HG03558 (cell line): ENCODE results near the gene DIP2B.

Experiments
- ATAC-seq: cut with Tn5 transposase; IDR thresholded peaks from one replicate; pipeline ENCODE4 v1.9.1; 2021; ENCODE audit warnings: moderate number of reproducible peaks; ENCODE audit not compliant: unreplicated experiment; ENCODE audit errors: extremely low read depth

DIP2B gene

DNA sequence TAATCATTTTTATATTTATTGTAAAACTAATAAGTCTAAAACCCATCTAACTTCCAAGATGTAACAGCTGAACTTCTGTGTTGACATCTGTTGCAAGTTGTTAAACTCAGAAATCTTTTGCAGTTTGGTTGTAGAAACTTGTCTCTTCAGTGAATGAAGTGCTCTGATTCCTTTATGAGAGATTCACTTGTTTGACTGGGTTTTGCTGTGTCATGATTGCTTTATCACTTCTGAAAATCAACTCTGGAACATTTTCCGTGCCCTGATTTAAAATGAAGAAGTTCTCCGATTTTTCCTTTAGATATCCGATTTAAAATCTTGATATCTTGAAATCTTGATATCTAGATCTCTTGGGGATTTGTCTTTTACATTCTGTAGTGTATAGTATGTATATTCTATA is 65.1 kb downstream of the DIP2B start:
- no peak for ATAC-seq

DNA sequence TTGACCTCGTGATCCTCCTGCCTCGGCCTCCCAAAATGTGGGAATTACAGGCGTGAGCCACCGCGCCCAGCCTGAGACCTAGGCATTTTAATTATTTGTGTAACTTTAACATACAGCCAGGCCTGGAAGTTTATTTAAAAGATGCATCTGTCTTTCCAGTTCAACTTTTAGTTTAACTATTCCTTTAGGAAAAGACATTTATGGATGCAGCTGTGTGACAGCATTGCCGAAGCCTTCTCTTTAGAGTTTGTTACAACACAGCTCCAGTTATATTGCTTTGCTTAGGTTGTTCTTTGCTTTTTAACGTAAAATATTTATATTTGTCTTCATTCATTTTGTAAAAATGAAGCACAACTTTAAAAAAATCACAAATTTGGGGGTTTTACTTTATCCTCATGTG is 67.0 kb downstream of the DIP2B start:
- no peak for ATAC-seq

DNA sequence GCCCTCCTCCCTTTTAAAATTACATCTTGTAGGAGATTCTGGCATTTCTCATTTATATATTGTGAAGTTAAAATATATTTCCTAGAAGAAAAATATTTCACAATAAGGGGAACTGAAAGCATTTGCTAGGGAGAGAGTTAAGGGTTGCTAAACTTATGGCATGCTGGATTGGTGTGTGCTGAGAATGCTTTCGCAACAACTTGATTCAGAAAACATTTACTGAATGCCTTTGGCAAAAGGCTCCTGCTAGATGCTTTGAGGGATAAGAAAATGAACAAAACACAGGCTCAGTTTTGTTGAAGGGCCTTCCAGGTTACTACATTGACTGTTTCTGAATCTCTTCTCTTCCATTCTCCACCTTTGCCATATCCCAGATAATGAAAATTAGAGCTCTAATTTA is 67.5 kb downstream of the DIP2B start:
- no peak for ATAC-seq

DNA sequence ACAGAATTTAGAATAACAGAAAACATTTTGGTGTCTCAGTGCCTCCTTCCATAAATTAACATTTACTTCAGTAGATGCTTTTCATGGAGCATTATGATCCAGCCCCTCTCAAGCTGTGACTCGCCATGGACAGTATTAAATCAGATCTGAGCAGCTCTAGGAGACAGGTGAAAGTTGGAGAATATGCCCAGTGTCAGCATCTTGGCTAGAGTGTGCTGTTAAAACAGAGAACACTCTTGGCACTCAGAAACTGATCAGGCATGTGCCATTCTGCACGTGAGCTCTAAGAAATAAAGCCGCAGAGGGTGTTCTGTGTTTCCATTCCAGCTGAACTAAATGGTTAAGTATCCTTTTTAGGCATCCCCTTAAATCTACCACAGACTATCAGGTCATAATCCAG is 68.0 kb downstream of the DIP2B start:
- no peak for ATAC-seq

DNA sequence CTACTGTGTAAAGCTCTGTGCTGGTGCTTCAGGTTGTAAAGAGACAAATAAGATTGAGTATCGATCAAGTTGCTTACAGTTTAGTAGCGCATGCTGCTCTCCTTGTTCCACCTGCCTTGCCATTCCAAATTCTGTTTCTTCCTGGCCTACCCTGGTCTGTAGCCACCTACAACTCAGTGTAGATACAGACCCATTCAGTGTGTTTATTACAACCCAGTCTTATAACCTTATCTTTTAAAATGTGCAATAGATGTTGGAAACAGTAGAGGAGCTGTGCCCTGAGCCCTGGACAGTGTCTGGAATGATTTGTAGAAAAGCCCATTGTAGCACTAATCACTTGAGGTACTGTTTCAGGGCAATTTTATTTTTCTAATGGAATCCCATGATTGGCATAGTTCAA is 68.5 kb downstream of the DIP2B start:
- ATAC-seq: no peak

DNA sequence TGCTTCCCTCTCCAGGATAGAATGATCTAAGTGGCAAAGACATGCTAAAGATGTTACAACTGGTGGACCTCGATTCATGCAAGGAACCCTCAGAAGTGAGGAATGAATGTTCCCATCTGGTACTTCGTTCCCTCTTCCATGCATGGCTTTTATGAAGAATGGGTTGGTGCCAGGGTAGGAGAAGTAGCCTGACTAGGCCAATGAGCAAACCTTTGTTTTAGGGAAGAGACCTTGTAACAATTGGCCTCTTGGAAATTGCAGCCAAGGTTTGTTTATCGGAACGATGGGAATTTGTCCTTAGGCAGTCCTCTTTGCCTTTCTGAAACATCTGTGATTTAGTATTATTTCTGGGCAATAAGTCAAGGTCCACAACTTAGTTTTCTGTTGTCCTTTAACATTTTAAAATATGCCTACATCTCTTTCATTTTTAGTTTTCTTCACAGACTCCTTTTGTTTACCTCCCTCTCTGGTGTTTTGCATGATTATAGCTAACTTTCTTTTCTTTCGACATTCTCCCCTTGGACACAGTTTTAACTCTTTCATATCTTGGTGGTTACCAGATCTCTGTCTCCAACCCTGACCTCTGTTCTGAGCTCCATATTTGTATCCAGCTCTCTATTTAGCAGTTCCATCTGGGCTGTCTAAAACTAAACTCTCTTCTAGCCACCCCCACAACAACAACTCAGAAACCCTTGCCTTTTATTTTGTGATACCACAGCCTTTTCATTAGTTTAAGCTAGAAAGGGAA is 70.0 kb downstream of the DIP2B start:
- ATAC-seq: no peak

DNA sequence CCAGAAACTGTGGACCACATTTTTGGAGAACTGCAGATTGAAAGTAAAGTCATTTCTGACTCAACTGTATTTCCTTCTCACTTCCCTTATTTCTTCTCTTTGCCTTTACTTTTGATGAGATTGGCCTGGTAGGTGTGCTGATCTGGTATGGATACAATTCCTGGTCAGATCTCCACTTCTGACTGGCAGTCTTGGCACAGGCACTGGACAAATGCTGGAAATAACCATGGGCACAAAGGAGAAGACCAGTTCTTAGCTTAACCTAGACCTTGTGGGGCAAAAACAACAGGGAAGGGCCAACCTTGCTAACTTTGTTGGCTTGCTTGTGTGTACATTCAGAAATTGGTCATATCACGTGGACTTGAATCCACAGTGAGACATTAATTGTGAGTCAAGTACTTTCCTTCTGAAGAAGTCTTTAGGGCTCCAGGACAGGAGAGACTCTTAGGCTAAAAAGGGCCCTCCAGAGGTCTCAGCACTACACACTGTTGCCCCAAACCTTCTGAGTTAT is 75.0 kb downstream of the DIP2B start:
- ATAC-seq: no peak

DNA sequence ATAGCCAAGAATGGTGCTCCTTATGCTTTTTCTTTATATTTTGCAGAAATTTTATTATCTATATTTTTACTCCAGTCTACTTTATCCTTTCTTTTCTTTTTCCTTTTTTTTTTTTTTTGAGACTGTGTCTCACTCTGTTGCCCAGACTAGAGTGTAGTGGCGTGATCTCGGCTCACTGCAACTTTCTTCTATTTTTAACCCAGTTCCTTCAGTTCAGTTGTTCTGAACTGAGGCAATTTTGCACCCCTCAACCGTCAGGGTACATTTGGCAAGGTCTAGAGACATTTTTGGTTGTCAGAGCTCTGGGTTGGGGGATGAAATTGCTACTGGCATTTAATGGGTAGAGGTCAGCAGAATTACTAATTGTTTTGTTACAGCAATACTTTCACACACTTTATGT is 75.7 kb downstream of the DIP2B start:
- no peak for ATAC-seq

DNA sequence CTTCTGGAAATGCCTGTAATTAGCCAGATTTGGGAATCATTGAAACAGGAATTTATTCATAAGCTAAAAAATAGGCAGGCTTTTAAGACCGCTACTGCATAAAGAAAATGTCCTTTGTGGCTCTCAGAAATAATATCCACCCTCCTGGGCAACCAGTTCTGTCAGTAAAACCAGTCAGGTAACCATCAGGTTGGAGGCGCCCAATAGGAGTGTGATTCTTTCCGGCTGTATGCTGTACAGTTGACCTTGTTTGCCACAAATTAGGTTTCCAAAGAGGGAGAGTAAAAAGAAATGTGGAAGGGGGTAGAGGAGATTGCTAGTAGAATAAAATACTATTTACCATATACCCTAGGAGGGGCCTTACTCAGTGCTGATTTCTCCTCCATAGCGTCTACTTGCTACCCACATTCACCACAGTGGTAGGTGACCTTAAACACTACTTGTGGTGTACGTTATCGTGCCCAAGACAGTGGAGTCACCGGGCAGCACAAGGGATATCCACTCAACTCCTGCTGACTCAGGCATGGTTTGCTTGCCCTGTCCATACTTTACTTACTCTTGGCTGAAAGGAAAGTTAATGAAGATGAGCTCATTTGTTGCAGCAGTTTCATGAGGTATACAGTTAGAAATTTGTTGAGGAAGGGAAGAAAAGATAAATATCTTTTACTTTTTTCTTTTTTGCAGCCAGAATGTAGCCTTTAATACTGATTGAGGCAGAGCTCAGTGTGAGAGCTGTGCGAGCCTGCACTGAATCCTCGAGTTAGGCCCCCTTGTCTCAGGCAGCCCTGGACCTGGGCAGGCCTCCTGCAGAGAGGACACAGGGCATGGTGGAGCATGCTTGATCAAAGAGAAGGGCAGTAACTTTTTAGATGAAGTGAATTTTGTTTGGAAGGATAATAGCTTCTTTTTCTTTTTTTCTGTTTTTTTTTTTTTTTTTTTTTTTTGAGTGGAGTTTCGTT is 76.7 kb downstream of the DIP2B start:
- no peak for ATAC-seq

DNA sequence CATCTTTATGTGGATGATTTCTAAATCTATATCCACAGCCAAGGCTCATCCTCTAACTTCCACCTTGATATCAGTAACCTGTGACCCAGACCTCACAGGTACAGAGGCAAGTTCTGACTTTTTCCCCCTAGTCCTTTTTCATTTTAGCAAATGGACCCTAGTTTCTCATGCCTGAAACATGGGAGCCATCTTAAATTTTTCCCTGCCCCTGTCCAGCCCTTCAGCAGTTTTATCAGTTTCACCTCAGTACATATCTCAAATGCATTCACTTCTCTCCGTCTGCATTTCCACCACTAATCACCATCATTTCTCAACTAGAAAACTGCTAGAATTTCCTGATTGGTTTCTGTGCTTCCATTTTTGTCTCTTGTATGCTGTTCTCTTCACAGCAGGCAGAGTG is 79.3 kb downstream of the DIP2B start:
- ATAC-seq: no peak

DNA sequence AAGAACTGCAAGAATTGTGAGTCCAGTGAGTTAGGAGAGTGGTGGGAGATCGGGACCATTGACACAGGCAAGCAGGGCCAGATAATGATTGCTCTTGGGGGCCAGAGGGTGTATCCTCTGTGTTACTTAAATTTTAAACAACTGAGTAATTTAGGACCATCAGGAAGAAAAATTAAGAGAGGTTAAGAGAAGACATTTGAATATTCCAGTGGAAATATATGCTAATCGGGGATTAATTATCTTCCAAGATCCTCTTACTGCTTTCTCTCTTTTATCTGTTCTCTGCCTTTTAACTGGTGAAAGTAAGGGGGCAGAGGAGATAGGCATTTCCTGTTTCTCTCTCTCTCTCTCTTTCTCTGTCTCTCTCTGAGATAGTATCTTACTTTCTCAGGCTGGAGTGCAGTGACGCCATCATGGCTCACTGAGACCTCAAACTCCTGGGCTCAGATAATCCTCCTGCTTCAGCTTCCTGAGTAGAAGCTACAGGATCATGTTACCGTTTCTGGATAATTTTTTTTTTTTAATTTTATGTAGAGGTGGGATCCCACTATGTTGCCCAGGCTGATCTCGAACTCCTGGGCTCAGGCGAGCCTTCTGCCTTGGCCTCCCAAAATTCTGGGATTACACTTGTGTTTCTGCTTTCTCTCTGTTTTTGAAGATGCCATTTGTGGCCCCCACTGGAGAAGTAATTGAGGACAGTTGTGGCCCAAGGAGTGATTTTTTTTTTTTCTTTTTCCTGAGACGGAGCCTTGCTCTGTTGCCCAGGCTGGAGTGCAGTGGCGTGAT is 85.1 kb downstream of the DIP2B start:
- ATAC-seq: no peak

DNA sequence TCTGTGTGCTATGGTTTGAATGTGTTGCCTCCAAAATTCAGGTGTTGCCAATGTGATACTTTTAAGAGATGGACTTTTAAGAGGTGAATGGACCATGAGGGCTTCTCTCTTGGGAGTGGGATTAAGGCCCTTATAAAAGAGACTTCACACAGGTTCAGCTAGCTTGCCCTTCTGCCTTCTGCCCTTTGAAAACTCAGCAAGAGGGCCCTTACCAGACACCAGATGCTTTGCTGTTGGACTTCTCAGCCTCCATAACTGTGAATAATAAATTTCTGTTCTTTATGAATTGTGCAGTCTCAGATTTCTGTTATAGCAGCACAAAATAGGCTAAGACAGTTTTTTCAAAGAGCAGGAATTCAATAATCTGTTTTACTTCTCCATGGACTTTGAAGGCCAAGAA is 86.1 kb downstream of the DIP2B start:
- no peak for ATAC-seq

DNA sequence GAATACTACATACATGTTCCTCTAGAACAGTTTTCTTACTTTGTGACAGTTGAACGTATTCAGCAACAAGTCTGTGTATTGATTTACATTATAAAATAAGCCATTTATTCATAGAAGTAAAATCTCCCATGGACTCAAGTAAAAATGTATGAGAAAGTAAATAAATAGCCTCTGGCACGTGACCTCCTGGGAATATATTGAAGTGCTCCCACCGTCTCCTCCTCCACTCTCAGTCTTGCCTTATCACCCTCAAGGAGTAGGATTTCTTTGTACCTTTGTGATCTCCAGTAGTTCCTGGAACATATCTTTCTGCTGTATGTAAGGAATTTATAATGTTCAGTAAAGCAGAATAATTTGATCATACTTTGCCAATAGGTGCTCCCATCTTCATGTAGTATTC is 90.9 kb downstream of the DIP2B start:
- no peak for ATAC-seq

DNA sequence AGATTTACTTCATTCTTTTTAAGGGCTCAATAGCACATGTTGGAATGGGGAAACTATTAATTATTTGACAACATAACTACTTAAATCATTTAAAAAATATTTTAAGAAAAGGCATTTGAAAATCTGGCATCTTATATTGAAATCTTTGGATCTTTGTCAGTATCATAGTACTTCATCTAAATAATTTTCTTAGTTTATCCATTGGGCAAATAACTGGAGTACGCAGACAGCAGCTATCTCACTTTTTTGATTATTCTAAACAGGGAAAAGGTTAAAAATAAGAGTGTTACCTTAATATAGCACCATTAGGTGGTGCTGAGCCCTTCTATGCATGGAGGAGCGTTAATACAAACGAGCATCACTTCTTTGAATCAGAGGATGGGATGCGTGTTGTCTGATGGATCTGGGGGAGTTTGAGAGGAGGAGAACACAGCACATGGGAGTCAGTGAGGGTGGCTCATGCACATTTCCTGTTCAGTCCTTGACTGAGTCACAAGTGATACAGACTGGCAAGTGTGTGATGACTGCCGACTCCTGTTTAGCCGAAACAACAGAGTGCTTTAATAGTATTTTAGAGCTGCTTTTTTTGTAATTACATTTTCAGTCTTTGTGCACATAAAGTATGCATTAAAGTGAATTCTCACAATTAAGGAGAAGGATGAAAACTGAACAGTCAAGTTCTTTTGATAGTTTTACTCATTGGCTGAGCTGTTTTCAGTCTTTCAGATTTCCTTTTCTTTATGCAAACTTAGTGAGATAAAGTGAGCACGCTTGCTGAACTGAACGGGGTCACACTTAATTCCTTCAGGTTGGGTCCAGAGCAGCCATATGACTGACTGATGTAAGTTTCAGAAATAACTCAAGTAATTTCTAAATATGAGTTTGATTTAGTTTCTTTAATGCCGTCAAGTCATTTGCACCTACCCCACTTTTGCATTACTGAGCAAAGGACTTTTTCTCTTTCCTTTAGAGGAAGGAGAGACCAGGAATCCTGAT is 92.7 kb downstream of the DIP2B start:
- no peak for ATAC-seq

DNA sequence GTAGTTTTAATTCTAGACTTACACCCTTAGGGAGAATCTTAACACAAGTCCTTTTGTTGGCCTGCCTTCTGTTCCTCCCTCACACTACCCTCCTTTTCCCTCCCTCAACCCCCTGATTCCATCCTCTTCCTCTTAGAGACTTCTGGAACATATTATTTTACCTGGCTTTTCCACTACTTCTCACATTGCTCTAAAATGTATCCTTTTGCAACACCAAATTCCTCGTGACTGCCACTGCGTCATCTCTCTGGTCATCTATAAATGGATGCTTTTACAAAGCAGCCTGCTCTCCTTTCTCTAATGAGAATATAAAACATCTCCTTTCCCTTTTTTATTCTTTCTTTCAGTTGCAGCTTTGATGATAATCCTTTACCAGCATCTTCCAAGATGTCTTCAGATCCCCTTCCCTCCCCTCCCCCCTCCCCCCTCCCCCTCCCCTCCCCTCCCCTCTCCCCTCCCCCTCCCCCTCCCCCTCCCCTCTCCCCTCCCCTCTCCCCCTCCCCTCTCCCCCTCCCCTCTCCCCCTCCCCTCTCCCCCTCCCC is 93.6 kb downstream of the DIP2B start:
- no peak for ATAC-seq

DNA sequence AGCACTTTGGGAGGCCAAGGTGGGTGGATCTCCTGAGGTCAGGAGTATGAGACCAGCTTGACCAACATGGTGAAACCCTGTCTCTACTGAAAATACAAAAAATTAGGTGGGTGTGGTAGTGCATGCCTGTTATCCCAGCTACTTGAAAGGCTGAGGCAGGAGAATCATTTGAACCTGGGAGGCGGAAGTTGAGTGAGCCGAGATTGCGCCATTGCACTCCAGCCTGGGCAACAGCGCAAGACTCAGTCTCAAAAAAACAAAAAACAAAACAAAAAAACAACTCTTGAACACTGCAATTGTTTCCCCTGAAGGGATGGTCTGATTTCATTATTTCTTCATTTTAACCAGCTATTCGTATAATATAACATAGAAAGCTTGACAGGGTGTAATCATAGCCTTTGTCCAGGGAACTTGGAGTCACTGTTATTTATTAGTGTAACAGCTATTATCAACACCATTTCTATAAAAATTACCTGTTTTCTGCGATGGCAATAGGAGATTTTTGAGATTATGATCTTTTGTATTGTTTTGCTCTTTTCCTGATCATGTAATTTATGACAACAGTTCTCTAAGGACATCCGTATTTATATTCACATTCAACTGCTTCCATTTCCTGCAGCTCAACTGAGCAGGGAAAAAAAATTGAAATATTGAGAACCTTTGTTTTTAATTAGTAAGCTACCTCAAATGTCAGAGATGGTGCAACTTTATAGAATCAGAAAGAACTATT is 94.7 kb downstream of the DIP2B start:
- no peak for ATAC-seq

DNA sequence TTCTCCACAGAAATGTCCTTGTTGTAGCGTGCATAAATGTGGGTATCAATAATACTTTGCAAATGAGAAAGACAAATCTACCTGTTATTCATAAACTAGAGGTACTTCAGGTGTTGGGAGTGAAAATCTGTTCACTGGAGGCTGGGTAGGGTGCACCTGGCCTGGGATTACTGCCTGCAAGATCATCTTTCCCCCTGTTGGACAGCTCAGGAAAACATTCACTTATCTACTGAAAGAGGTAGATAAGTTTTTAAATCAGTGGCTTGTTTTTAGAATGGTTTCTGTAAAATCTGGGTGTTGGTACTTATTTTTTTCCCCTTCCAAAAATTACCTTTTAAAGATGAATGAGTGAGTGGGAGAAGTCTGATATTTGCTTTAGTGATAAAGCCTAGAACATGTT is 95.6 kb downstream of the DIP2B start:
- ATAC-seq: no peak

DNA sequence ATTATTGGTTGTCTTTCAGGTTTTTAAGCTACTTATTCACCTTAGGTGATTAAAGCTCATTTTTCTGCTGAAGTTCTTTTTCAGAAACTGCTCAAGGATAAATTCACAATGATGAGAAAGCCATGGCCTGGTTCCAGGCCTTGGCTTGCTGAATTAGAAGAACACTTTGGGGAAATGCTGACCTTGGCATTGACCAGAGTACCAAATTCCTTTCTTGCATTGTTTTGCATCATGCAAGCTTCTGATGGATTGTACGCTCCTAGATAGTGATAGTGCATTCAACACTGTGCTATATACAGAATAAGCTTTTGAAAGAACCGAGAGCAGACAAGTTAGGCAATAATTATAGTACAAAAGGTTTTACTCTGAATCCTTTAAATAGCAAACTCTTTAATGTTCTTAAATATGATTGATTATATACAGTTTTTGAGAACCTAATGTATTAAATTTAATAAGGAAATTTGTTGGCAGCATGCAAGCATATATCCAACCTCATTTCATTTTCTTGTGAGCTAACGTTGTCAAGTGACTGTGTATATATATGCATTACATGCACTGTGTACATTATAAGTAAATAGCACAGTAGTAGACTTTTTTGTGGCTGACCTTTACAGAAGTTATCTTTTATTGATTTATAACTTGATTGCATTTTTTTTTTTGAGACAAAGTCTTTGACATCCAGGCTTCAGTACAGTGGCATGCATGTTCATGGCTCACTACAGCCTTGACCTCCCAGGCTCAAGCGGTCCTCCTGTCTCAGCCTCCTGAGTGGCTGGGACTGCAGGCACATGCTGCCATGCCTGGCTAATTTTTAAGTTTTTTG is 99.2 kb downstream of the DIP2B start:
- ATAC-seq: no peak
